Activated CD8-positive, alpha-beta memory T cell treated with anti-CD3 and anti-CD28 coated beads for 36 hours (primary cell): ENCODE results near the gene MARCHF3. TPM values are rescaled to one million over a fixed set of nuclear protein-coding genes. Genes with fewer than 3 reads are reported as not detected.

ENCODE experiments used
- CTCF ChIA-PET: fragments of 350-600 bp; sonication (Branson Sonifier 250); formaldehyde crosslinking; loops from one replicate; lab custom pipeline; 2021; ENCODE audit warnings: antibody characterized with exemption; lab: Charles Lee
- POLR2A ChIA-PET: fragments of 350-600 bp; sonication (Branson Sonifier 250); formaldehyde crosslinking; loops from one replicate; lab custom pipeline; 2021; ENCODE audit warnings: antibody characterized with exemption; lab: Charles Lee
- total RNA-seq, 2 experiments: library from RNA; stranded (reverse); gene quantifications; one replicate each; pipeline ENCODE4 v1.2.3, GENCODE V29; 2021

MARCHF3 gene, protein sequence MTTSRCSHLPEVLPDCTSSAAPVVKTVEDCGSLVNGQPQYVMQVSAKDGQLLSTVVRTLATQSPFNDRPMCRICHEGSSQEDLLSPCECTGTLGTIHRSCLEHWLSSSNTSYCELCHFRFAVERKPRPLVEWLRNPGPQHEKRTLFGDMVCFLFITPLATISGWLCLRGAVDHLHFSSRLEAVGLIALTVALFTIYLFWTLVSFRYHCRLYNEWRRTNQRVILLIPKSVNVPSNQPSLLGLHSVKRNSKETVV
- total RNA-seq, result 1 to 10 TPM; 2.1 to 2.6 TPM

- ChIA-PET CTCF (no interaction called here), POLR2A (interaction anchor here (0.6 to 1.5 kb wide), 3 partner anchors 16 to 250 kb away, joined by 3 to 7 read pairs (median 5); partner anchors contain the start of gene C5orf63)
These were observed at the start of gene MARCHF3 for GRCh38 chr5:127030259-127031146. TSS of gene MARCHF3 (minus strand) at chr5:127030558. CDS start at chr5:126918171, 112,387 bp downstream.

- POLR2A ChIA-PET, result no interaction called here
- CTCF ChIA-PET, result no interaction called here
These were observed 49.7 kb upstream of the MARCHF3 start for GRCh38 chr5:127079994-127080491.

- CTCF ChIA-PET, result no interaction called here
- POLR2A ChIA-PET, result no interaction called here
These were observed 47.0 kb upstream of the MARCHF3 start for GRCh38 chr5:127077366-127077765.

DNA sequence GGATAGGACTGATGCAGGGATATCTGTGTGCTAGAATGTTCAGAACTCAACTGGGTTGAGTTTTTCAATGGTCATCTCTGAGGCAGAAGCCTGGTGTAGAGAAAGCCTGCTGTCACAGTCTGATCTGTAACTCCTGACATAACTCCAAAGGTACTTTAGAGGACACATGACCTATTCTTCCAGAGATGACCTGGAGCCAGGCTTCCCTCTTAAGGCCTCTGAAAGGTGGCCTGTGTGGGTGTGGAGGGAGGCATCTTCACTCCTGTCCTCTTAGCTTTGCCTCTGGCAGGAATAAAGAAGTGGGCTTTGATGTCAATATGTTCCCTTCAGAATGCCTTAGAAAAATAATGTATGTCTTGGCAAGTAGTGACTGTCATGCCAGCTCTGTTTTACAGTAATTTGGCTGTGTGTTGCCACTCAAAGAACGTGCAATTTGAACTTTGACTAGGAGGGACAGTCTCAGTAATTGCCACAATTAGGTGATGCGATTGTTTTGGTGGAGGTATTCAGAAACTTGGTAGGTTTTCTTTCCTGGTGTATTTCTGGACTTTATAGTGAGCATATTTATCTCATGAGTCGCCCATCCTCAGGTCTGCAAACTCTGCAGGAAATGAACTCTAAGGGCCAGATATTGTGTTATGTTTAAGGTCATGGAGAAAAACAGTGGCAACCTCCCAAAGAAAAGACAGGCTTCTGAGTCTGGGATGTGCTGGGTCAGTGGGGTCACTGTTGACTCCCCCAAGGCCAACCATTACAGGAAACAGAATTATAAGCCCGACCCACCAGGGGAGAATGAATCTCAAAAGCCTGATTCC, 46.2 kb upstream of the MARCHF3 start:
- CTCF ChIA-PET, result no interaction called here
- POLR2A ChIA-PET, result no interaction called here

DNA sequence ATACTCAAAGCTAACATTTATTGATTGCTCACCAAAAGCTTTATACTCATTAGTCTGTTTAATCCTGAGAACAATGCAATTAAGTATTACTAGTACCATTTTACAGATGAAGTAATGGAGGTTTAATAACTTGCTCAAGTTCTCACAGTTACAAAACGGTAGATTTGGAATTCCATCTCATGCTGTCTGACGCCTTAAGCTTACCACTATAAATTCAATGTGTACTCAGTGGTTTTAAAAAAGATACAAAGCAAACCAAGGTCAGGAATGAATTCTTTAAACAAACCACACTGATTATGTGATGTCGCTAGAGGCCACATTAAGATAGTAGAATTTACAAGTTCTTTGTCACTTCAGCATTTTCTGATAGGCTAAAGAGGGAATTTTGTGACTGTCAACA, 44.1 kb upstream of the MARCHF3 start:
- POLR2A ChIA-PET, result no interaction called here
- CTCF ChIA-PET, result no interaction called here

DNA sequence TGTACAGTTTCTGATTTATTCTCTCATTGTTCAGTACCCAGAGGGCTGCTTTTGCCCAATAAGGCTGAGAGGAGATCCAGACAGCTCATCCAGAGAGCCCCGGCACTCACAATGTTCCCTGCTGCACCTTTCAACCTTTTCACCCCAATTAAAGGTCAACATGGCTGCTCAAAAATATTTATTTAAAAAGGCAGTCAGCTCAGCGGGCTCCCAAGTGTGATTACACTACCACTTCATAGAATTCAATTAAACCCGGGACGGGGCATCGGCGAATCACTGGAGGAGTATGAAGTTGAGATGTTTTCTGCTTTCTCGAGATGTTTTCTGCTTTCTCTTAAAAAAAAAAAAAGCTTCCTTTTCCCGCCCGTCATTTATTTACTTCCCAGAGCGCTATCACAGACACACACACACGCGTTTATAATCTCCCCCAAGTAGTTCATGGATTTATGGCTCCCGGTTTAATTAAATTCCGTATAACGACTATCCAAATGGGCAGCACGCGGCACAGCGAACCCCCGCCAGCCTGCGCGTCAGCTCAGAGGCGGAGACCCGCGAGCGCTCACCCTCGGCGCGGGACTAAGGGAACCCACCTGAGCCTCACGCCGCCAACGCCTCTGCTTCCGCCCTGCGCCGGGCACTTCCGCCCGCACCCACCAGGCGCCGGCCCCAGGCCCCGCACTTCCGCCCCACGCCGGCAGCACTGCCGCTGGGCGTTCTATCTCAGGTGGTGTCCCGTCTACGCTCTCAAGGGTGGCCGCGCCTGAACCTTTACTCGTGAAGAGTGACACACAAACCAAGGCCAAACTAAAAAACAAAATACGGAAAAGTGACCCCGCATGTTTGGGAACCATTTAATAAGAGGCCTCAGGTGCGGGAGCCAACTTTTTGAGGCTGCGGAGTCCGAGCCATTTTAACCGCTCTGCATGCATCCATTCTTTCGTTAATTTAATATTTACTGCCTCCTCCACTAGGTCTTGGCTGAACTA, 42.8 kb upstream of the MARCHF3 start, which contains the start of gene C5orf63:
TSS of gene C5orf63 (minus strand) at position 642 of the 986 bp plus-strand sequence. CDS start 14,507 bp downstream, outside the sequence.
- ChIA-PET POLR2A (interaction anchor here (0.5 to 1.3 kb wide), 4 partner anchors 42 to 359 kb away, joined by 3 to 7 read pairs (median 3); no protein-coding TSS in a partner anchor), CTCF (interaction anchor here (0.6 to 1.3 kb wide), 5 partner anchors 129 to 415 kb away, joined by 3 read pairs; no protein-coding TSS in a partner anchor)

GRCh38 chr5:127070243-127070642, 39.9 kb upstream of the MARCHF3 start:
- ChIA-PET CTCF (interaction anchor here (1.8 kb wide), 1 partner anchor 16 kb away, joined by 3 read pairs; no protein-coding TSS in a partner anchor), POLR2A (no interaction called here)

GRCh38 chr5:127068493-127069214, 38.3 kb upstream of the MARCHF3 start:
- CTCF ChIA-PET, result interaction anchor here (1.8 kb wide), 1 partner anchor 18 kb away, joined by 3 read pairs; no protein-coding TSS in a partner anchor
- POLR2A ChIA-PET, result no interaction called here

GRCh38 chr5:127066721-127067120, 36.4 kb upstream of the MARCHF3 start:
- CTCF ChIA-PET, result no interaction called here
- POLR2A ChIA-PET, result no interaction called here

DNA sequence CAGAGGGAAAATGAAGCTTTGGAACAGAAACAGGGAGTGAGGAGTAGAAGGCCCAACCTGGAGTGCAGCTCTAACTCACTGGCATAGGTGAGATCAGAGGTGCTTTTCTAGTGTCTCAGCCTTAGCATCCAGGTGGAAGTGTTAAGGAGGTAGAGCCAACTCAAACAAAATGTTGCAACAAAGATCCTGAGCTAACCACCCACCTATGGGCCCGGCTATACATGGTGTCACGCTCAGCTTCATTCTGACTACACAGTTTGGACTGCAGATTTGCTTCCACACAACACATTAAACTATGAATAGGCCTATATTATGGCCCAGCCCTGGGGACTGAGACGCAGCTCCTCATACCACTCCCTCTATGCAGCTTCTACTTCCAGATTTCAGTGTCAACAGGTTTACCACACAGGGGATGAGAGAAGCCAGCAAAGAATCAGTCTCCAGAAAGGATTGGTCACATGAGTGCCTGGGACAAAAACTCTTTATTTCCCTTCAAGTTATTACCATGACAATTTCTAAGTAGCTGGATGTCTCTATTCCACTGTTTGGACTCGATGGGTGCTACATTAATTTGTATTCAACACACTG, 34.0 kb upstream of the MARCHF3 start:
- CTCF ChIA-PET, result no interaction called here
- POLR2A ChIA-PET, result no interaction called here

DNA sequence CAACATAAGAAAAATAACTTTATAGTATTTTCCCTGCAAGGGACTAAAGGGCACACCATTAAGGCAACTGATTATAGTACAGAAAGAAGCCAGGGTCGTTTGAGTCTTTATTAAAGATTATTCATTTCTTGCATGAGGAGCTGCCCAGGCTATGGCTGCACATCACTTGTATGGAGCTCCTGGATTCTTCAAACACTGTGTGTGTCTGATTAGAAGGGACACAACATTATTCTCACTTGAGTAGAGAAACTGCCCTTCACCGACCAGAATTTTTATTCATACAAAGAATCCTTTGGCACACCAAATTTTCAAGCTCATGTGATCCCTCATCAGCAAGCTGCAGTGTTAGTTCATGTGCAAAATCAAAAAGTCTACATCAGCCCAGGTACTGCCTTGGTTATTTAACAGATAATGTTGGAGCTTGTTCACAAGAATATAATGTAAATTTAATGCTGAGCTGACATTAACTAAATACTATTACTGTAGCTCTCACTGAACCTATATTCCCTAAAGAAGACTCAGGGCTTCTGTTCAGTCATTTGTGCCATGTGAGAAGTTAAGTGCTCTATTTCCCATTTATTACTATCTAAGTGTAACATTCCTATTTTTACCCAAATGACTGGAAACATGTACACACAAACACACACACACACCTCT, 33.0 kb upstream of the MARCHF3 start:
- ChIA-PET CTCF (no interaction called here), POLR2A (interaction anchor here (0.7 kb wide), 1 partner anchor 286 kb away, joined by 6 read pairs; no protein-coding TSS in a partner anchor)

DNA sequence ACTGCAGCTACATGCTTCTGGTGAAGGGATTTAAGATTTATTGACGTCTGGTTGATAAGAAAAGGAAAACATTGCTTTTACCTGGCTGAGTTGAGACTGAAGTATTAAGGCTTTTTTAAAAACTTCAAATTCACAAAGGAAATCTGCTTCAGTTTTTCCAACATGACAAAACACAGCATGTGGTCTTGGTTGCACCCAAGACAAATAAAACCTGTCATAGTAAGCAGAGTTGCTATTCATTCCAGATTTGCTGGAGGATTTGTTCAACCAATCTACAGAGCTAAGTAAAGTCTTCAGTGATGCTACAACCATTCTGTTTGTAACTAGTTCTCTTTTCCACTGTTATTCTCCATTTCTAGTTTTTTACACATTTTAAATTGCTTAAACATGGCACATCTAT, 31.6 kb upstream of the MARCHF3 start:
- ChIA-PET CTCF (interaction anchor here (0.8 kb wide), 1 partner anchor 28 kb away, joined by 4 read pairs; no protein-coding TSS in a partner anchor), POLR2A (no interaction called here)

- POLR2A ChIA-PET, result no interaction called here
These were observed 31.2 kb upstream of the MARCHF3 start for GRCh38 chr5:127061537-127061936.

DNA sequence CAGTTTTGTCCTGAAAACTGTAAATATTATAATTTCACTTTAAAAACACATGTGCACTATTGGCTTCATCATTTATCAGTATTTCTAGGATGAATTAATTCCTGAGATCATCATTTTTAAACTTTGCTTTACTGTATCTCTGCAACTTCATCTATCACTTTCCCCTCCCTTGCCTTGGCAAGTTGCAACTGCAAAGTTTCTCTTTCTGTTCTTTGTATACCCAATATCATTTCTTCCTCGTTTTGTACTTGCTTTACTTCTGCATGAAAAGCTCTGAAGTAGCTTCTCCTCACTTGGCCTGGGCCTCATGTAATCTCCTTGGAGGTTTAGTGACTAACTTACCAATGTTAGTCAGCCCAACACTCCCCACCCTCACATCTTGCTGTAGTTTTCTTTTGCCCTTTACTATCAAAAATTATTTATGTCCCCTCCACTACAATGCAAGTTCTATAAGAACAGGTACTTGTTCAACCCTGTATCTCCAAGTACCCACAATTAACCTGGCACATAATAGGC, 30.2 kb upstream of the MARCHF3 start:
- ChIA-PET CTCF (no interaction called here), POLR2A (no interaction called here)

More at GRCh38 chr5:127061537-127061936, 31.2 kb upstream of the MARCHF3 start:
- CTCF ChIA-PET, result no interaction called here

DNA sequence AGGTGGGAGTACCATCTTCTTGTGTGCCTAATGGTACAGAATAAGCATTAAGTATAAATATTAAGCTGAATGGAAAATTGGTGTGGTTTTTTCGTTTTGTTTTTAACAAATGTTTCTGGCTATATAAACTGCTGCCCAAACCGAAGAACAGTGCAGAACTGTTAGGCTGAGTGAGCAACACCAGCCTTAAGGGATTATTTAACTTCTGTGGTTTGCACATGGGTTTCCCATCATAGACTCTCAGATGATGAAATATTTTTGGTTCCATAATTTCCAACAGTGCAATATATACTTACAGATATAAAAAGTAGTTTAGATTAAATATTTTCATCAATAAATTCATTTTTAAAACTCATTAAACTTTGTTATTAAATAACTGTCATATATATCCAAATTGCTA, 26.5 kb upstream of the MARCHF3 start:
- CTCF ChIA-PET, result no interaction called here
- POLR2A ChIA-PET, result no interaction called here
